OCI-LY3 (cell line): ENCODE measurements around the gene LOXL1.

Experiments used
- H2AFZ ChIP-seq: fragments of 200-600, 300-600 bp; shearing (Covaris generic); 2 replicates; pipeline ENCODE4 v1.6.0; 2014; ENCODE audit warnings: antibody characterized with exemption, low read depth, low read length
- H3K27ac ChIP-seq: fragments of 200-600, 300-600 bp; sonication (generic); 2 replicates; pipeline ENCODE4 v1.5.1; 2014; ENCODE audit warnings: mild to moderate bottlenecking, low read length, moderate library complexity, mixed read lengths
- H3K27me3 ChIP-seq: fragments of 200-600, 300-600 bp; sonication (generic); 2 replicates; pipeline ENCODE4 v1.6.1; 2014; ENCODE audit warnings: low read depth, low read length, mixed read lengths
- H3K36me3 ChIP-seq: fragments of 200-600, 300-600 bp; sonication (generic); replicated peaks from 2 replicates; pipeline ENCODE3; 2014; ENCODE audit warnings: low read depth, low read length, mixed read lengths
- H3K4me1 ChIP-seq: fragments of 300-600, 200-600 bp; sonication (generic); 2 replicates; pipeline ENCODE4 v1.6.1; 2014; ENCODE audit warnings: low read length, mixed read lengths
- H3K4me2 ChIP-seq: fragments of 200-600, 300-600 bp; sonication (generic); 2 replicates; pipeline ENCODE4 v1.6.1; 2014; ENCODE audit warnings: low read length, mixed read lengths
- H3K4me3 ChIP-seq: fragments of 300-600, 200-600 bp; sonication (generic); 2 replicates; pipeline ENCODE4 v1.5.1; 2014; ENCODE audit warnings: antibody characterized with exemption, mild to moderate bottlenecking, low read length, moderate library complexity
- H3K79me2 ChIP-seq: fragments of 300-600, 200-600 bp; shearing (Covaris generic); 2 replicates; pipeline ENCODE4 v1.6.1; 2014; ENCODE audit warnings: mild to moderate bottlenecking, low read length, mixed read lengths
- H3K9ac ChIP-seq: fragments of 300-600, 200-600 bp; shearing (Covaris generic); 2 replicates; pipeline ENCODE4 v1.6.0; 2014; ENCODE audit warnings: mild to moderate bottlenecking, low read length, moderate library complexity
- H3K9me3 ChIP-seq: fragments of 200-600, 300-600 bp; shearing (Covaris generic); 2 replicates; pipeline ENCODE4 v1.6.1; 2014; ENCODE audit warnings: low read length, mixed read lengths; ENCODE audit not compliant: insufficient read depth
- H4K20me1 ChIP-seq: fragments of 200-600, 300-600 bp; sonication (generic); 2 replicates; pipeline ENCODE4 v1.6.1; 2016; ENCODE audit warnings: low read length, mixed read lengths; ENCODE audit not compliant: insufficient read depth
- CTCF ChIP-seq: fragments of 200-600, 300-600 bp; sonication (generic); IDR thresholded peaks from 2 replicates; pipeline ENCODE4 v1.5.1; 2014; ENCODE audit warnings: antibody characterized with exemption, low read length, low read depth
- EZH2phosphoT487 ChIP-seq: fragments of 200-600 bp; shearing (Covaris generic); IDR thresholded peaks from 2 replicates; pipeline ENCODE4 v1.6.1; 2018; ENCODE audit warnings: antibody characterized with exemption, mixed run types, low read depth

The LOXL1 gene

GRCh38 chr15:73897441-73898261, 28.6 kb upstream of the LOXL1 start:
- Histone ChIP-seq H3K27me3 (peaks cover 10% of the 10 kb centered on the region; the same call in 1 of the 2 replicates), H3K27ac (no peak overlapping the region), H3K36me3 (no peaks in the 10 kb centered on the region), H4K20me1 (no peaks in the 10 kb centered on the region), H3K4me3 (no peak overlapping the region), H3K4me1 (no peaks in the 10 kb centered on the region), H3K9me3 (no peaks in the 10 kb centered on the region), H3K79me2 (no peaks in the 10 kb centered on the region), H3K4me2 (no peak overlapping the region), H3K9ac (no peak overlapping the region), H2AFZ (no peak overlapping the region)
- peak; percentile 95 for TF ChIP-seq CTCF
- TF ChIP-seq EZH2phosphoT487, result no peak

DNA sequence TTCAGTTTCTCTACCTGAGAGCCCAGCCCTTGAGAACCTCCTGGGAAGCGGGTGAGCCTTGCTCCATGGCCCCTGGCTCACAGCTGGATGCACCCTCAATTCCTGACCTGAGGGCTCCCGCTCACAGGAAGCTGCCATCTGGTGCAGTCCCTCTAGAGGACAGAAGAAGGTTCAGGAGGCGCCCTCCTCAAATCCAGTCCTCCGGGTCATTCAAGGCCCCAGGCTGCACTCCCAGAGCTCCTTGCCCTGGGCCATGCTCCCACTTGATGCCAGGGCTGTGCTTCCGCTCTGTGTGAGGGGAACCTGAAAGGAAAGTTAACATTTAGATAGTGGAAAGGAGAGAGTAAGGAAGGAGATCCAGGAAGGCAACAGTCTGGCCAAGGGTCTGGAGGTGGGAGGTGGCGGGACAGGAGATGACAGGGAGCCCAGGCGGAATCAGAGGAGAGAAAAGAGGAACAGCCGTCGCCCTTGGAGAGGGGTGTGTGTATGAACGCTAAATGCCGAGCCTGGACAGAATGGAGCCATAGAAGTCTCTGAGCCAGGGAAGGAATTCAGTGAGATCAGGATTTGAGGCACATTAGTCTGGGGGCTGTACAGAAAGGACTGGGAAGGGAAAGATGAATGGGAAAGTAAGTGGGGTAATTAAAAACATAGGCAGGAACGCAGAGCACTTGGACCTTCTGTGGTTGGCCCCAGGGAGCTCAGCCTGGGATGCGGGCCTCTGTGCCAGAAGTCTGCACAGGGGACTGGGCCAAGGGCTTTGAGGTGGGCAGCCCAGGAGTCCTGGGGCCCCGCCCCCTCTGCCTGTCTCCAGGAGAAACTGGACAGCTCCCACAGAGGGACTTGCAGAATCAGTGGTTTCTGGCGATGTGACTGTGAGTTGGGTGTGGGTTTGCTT, 26.8 kb upstream of the LOXL1 start:
- Histone ChIP-seq H3K27ac (no peak overlapping the region), H3K9ac (no peak overlapping the region), H3K27me3 (peaks cover 12% of the 10 kb centered on the region), H4K20me1 (no peaks in the 10 kb centered on the region), H3K36me3 (no peaks in the 10 kb centered on the region), H3K9me3 (no peaks in the 10 kb centered on the region), H2AFZ (no peak overlapping the region), H3K4me3 (no peak overlapping the region), H3K4me1 (no peaks in the 10 kb centered on the region), H3K79me2 (no peaks in the 10 kb centered on the region), H3K4me2 (no peak overlapping the region)
- TF ChIP-seq EZH2phosphoT487, result no peak
- no peak for TF ChIP-seq CTCF

DNA sequence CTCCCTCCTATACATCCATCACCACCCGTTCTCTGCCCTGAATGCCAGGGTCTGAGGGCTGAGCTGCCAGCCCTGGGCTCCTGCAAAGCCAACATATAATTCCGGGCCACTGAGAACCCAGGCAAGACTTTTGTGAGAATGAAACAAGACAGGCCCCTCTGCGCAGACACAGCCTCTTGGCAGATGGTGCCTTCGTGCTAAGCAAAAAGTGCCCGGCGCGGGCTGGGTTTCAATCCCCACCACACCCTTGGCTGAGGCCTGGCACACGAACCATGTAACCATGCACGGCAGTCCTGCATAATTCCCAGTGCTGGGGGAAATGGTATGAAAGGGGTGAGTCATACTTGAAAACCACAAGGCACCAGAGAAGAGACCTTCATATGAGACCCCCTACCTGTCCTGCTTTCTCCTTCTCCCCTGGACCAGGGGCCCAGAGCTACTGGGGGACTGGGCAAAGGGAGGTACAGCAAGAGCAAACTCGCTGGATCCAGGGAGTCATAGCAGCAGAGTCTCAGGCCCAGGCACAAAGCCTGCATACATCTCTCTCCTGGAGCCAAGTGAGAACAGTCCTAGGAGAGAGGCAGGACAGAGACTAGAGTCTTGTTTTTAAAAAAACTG, 26.1 kb upstream of the LOXL1 start:
- H2AFZ ChIP-seq, result no peak overlapping the region
- no peaks in the 10 kb centered on the region for H4K20me1 ChIP-seq
- no peak overlapping the region for H3K4me2 ChIP-seq
- H3K4me1 ChIP-seq, result no peaks in the 10 kb centered on the region
- H3K27me3 ChIP-seq, result peaks cover 12% of the 10 kb centered on the region
- no peak overlapping the region for H3K9ac ChIP-seq
- no peaks in the 10 kb centered on the region for H3K9me3 ChIP-seq
- TF ChIP-seq CTCF, result no peak
- no peak for TF ChIP-seq EZH2phosphoT487
- H3K79me2 ChIP-seq, result no peaks in the 10 kb centered on the region
- H3K27ac ChIP-seq, result no peak overlapping the region
- H3K36me3 ChIP-seq, result no peaks in the 10 kb centered on the region
- no peak overlapping the region for H3K4me3 ChIP-seq
